Measurements from ENCODE around the gene TBC1D9B. TPM values are rescaled to one million over a fixed set of nuclear protein-coding genes. Genes with fewer than 3 reads are reported as not detected.

The TBC1D9B gene
- total RNA-seq, 2 experiments from 2014 or later: 70.5 to 72.7 TPM

- Mint-ChIP-seq H3K27me3 (ENCODE audit: low read depth) (no peaks in the 10 kb centered on the region), H3K27ac (no peak overlapping the region), H3K9me3 (ENCODE audit: insufficient read depth) (no peaks in the 10 kb centered on the region), H3K4me3 (no peak overlapping the region), H3K36me3 (ENCODE audit: low read depth) (peaks cover 21% of the 10 kb centered on the region), H3K4me1 (ENCODE audit: low read depth) (peaks cover 9% of the 10 kb centered on the region)
- ATAC-seq (no peak), DNase-seq (no peak)
- ChIA-PET CTCF (no interaction called here), POLR2A (interaction anchor here (0.7 kb wide), 1 partner anchor 275 kb away, joined by 3 read pairs; no protein-coding TSS in a partner anchor)
Measured at GRCh38 chr5:179863449-179864085, 44.1 kb downstream of the TBC1D9B start.

DNA sequence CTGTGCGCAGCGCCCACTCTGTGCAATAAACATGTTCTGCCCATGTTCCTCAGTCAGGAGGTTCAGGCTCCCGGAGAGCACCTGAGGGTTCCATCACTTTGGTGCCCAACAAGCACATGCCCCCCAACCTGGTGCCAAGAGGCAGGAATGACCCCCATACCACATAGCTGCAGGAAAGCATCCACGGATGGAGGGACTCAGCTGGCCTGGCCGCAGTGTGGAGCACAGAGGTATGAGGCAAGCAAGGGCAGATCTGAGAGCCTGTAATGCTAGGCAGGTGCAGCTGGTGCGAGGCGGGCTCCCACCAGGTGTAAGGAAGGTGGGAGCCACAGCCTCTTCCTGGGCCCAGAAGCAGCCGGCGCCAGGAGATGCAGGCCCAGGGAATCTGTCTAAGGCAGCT, 44.8 kb downstream of the TBC1D9B start:
- no peak overlapping the region for H3K27ac Mint-ChIP-seq

DNA sequence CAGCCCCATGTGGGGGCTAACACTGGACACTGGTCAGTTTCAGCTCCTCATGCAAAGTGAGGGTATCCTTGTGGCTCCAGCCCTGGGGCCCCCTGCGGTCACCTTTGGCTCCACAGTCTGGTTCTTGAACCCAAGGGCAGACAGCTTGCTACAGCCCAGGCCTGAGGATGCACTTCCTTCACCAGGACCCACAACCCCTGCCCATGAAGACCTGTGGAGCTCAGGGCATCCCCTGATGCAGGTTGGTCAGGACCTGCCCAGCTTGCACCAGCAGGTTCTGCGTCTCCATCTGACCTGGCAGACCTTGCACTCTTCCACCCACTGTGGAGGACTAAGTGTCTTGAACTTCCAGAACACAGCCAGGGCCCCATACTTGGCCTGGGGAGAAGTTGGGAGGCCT, 45.4 kb downstream of the TBC1D9B start:
- DNase-seq: no peak
- Mint-ChIP-seq H3K36me3 (ENCODE audit: low read depth) (peaks cover 18% of the 10 kb centered on the region), H3K27me3 (ENCODE audit: low read depth) (no peaks in the 10 kb centered on the region), H3K4me1 (ENCODE audit: low read depth) (peaks cover 16% of the 10 kb centered on the region), H3K27ac (no peak overlapping the region), H3K4me3 (no peak overlapping the region), H3K9me3 (ENCODE audit: insufficient read depth) (no peaks in the 10 kb centered on the region)
- ChIA-PET POLR2A (no interaction called here), CTCF (interaction anchor here (1.5 kb wide), 1 partner anchor 66 kb away, joined by 3 read pairs; no protein-coding TSS in a partner anchor)
- ATAC-seq: no peak

More for the DNA sequence above, 44.8 kb downstream of the TBC1D9B start:
- ATAC-seq (no peak), DNase-seq (no peak)
- no peak overlapping the region for H3K4me3 Mint-ChIP-seq
- no peaks in the 10 kb centered on the region for H3K9me3 Mint-ChIP-seq (ENCODE audit: insufficient read depth)
- peaks cover 18% of the 10 kb centered on the region for H3K36me3 Mint-ChIP-seq (ENCODE audit: low read depth)
- peaks cover 12% of the 10 kb centered on the region for H3K4me1 Mint-ChIP-seq (ENCODE audit: low read depth)
- ChIA-PET CTCF (no interaction called here), POLR2A (no interaction called here)
- H3K27me3 Mint-ChIP-seq (ENCODE audit: low read depth): no peaks in the 10 kb centered on the region

GRCh38 chr5:179860301-179860700, 47.4 kb downstream of the TBC1D9B start:
- Mint-ChIP-seq H3K9me3 (ENCODE audit: insufficient read depth) (no peaks in the 10 kb centered on the region), H3K4me1 (ENCODE audit: low read depth) (peaks cover 17% of the 10 kb centered on the region), H3K27ac (peak overlapping the region; percentile 36), H3K27me3 (ENCODE audit: low read depth) (no peaks in the 10 kb centered on the region), H3K36me3 (ENCODE audit: low read depth) (peaks cover 18% of the 10 kb centered on the region), H3K4me3 (peak overlapping the region; percentile 41)
- DNase-seq: no peak
- POLR2A ChIA-PET: no interaction called here
- ATAC-seq: no peak
- CTCF ChIA-PET: interaction anchor here (0.7 to 1.5 kb wide), 3 partner anchors 9 to 58 kb away, joined by 3 to 5 read pairs (median 3); no protein-coding TSS in a partner anchor

- peaks cover 17% of the 10 kb centered on the region for H3K4me1 Mint-ChIP-seq (ENCODE audit: low read depth)
- H3K27me3 Mint-ChIP-seq (ENCODE audit: low read depth): no peaks in the 10 kb centered on the region
- POLR2A ChIA-PET: interaction anchor here (0.7 to 1.2 kb wide), 4 partner anchors 22 to 60 kb away, joined by 3 to 4 read pairs (median 4); partner anchors contain the start of gene SQSTM1
- CTCF ChIA-PET: interaction anchor here (2.4 kb wide), 1 partner anchor 57 kb away, joined by 15 read pairs; no protein-coding TSS in a partner anchor
- peak within 1 kb of the TSS; percentile 94 for H3K4me3 Mint-ChIP-seq
- ATAC-seq (peak; percentile 99), DNase-seq (peak; percentile 93)
- H3K9me3 Mint-ChIP-seq (ENCODE audit: insufficient read depth): no peaks in the 10 kb centered on the region
- H3K36me3 Mint-ChIP-seq (ENCODE audit: low read depth): peaks cover 13% of the 10 kb centered on the region
- peak within 1 kb of the TSS; percentile 56 for H3K27ac Mint-ChIP-seq
Measured at GRCh38 chr5:179858586-179859427, 48.9 kb downstream of the TBC1D9B start, which contains the start of gene MRNIP. MRNIP (minus strand) TSS chr5:179858817; CDS start chr5:179858796, 21 bp downstream.

DNA sequence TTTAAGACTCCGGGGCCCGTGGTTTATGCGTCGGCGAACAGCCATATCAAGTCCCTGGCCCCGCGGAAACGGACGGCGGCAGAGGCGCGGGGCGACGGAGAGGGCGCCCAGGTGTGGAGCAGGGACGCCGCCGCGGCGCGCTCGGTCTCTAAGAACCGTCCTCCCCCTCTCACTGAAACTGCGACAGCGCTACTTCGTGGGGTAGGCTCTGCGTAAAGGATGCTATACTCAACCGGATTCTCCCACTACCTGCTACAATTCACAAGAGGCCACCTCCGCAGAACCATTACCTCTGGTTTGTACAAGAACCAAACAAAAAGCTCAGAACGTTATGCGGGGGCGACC, 49.5 kb downstream of the TBC1D9B start:
- H3K9me3 Mint-ChIP-seq (ENCODE audit: insufficient read depth): no peaks in the 10 kb centered on the region
- POLR2A ChIA-PET: interaction anchor here (0.7 to 1.2 kb wide), 4 partner anchors 21 to 60 kb away, joined by 3 to 4 read pairs (median 4); partner anchors contain the start of gene SQSTM1
- H3K36me3 Mint-ChIP-seq (ENCODE audit: low read depth): peaks cover 9% of the 10 kb centered on the region
- ATAC-seq: peak; percentile 75
- no peaks in the 10 kb centered on the region for H3K27me3 Mint-ChIP-seq (ENCODE audit: low read depth)
- peak overlapping the region; percentile 56 for H3K27ac Mint-ChIP-seq
- DNase-seq: peak; percentile 63
- peaks cover 17% of the 10 kb centered on the region for H3K4me1 Mint-ChIP-seq (ENCODE audit: low read depth)
- CTCF ChIA-PET: interaction anchor here (1.2 to 2.4 kb wide), 2 partner anchors 56 to 233 kb away, joined by 5 to 15 read pairs; no protein-coding TSS in a partner anchor
- peak overlapping the region; percentile 94 for H3K4me3 Mint-ChIP-seq

GRCh38 chr5:179854356-179854755, 53.3 kb downstream of the TBC1D9B start:
- no peak overlapping the region for H3K4me3 Mint-ChIP-seq
- no peaks in the 10 kb centered on the region for H3K27me3 Mint-ChIP-seq (ENCODE audit: low read depth)
- H3K36me3 Mint-ChIP-seq (ENCODE audit: low read depth): peaks cover 7% of the 10 kb centered on the region
- DNase-seq: no peak
- no peaks in the 10 kb centered on the region for H3K9me3 Mint-ChIP-seq (ENCODE audit: insufficient read depth)
- H3K4me1 Mint-ChIP-seq (ENCODE audit: low read depth): peaks cover 14% of the 10 kb centered on the region
- POLR2A ChIA-PET: no interaction called here
- H3K27ac Mint-ChIP-seq: no peak overlapping the region
- ATAC-seq: no peak
- CTCF ChIA-PET: no interaction called here

DNA sequence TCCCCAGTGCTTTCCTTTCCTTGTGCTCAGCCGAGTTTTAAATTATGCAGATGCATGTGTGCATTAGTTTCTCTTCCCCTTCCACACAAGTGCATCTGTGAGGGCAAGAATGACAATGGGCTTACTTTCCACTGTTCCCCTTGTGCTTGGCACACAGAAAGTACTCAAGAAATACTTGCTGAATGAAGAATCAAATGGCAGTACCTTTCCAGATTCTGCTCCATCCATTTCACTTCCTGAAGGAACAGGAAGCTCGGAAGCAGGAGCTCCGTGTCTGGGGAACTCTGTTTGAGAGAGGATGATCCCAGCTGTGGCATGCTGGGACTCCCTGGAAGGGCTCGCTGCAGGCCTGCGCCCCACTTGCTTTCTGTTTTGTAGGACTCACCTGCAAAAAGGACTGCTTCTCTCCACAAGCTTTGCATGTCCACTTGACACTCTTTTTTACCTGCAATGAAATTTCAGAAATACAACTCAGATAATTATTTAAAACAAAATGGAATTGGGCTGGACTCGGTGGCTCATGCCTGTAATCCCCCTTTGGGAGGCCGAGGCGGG, 54.6 kb downstream of the TBC1D9B start:
- H3K4me3 Mint-ChIP-seq: no peak overlapping the region
- H3K27me3 Mint-ChIP-seq (ENCODE audit: low read depth): no peaks in the 10 kb centered on the region
- ATAC-seq: no peak
- H3K9me3 Mint-ChIP-seq (ENCODE audit: insufficient read depth): no peaks in the 10 kb centered on the region
- CTCF ChIA-PET: no interaction called here
- peaks cover 8% of the 10 kb centered on the region for H3K4me1 Mint-ChIP-seq (ENCODE audit: low read depth)
- DNase-seq: no peak
- peaks cover 7% of the 10 kb centered on the region for H3K36me3 Mint-ChIP-seq (ENCODE audit: low read depth)
- POLR2A ChIA-PET: no interaction called here
- H3K27ac Mint-ChIP-seq: no peak overlapping the region

- Mint-ChIP-seq H3K36me3 (ENCODE audit: low read depth) (peaks cover 31% of the 10 kb centered on the region), H3K4me3 (no peak overlapping the region), H3K27ac (no peak overlapping the region), H3K9me3 (ENCODE audit: insufficient read depth) (no peaks in the 10 kb centered on the region), H3K4me1 (ENCODE audit: low read depth) (peaks cover 6% of the 10 kb centered on the region), H3K27me3 (ENCODE audit: low read depth) (no peaks in the 10 kb centered on the region)
- no peak for DNase-seq
- POLR2A ChIA-PET: interaction anchor here (1.0 kb wide), 1 partner anchor 9 kb away, joined by 3 read pairs; no protein-coding TSS in a partner anchor
- no peak for ATAC-seq
- CTCF ChIA-PET: interaction anchor here (1.1 kb wide), 1 partner anchor 50 kb away, joined by 3 read pairs; no protein-coding TSS in a partner anchor
Measured at GRCh38 chr5:179841621-179842020, 66.1 kb downstream of the TBC1D9B start.

- H3K36me3 Mint-ChIP-seq (ENCODE audit: low read depth): peaks cover 35% of the 10 kb centered on the region
- ATAC-seq (no peak), DNase-seq (no peak)
- H3K9me3 Mint-ChIP-seq (ENCODE audit: insufficient read depth): no peaks in the 10 kb centered on the region
- ChIA-PET POLR2A (no interaction called here), CTCF (no interaction called here)
- peaks cover 15% of the 10 kb centered on the region for H3K4me1 Mint-ChIP-seq (ENCODE audit: low read depth)
- no peak overlapping the region for H3K4me3 Mint-ChIP-seq
- H3K27ac Mint-ChIP-seq: no peak overlapping the region
- H3K27me3 Mint-ChIP-seq (ENCODE audit: low read depth): no peaks in the 10 kb centered on the region
Measured at GRCh38 chr5:179840766-179841165, 66.9 kb downstream of the TBC1D9B start.

GRCh38 chr5:179840321-179840720, 67.4 kb downstream of the TBC1D9B start:
- no peaks in the 10 kb centered on the region for H3K9me3 Mint-ChIP-seq (ENCODE audit: insufficient read depth)
- H3K4me3 Mint-ChIP-seq: no peak overlapping the region
- CTCF ChIA-PET: interaction anchor here (0.8 kb wide), 1 partner anchor 38 kb away, joined by 3 read pairs; no protein-coding TSS in a partner anchor
- ATAC-seq: no peak
- H3K4me1 Mint-ChIP-seq (ENCODE audit: low read depth): peaks cover 18% of the 10 kb centered on the region
- no peaks in the 10 kb centered on the region for H3K27me3 Mint-ChIP-seq (ENCODE audit: low read depth)
- no peak for DNase-seq
- H3K36me3 Mint-ChIP-seq (ENCODE audit: low read depth): peaks cover 34% of the 10 kb centered on the region
- POLR2A ChIA-PET: no interaction called here
- H3K27ac Mint-ChIP-seq: no peak overlapping the region

Data from activated CD8-positive, alpha-beta T cell treated with anti-CD3 and anti-CD28 coated beads, Interleukin-2, amount 10 ng/mL, durations not matched to agents 7 days and 5 days (primary cell).